HepG2 (cell line): Measurements from ENCODE around the gene SMIM1. TPM values are rescaled to one million over a fixed set of nuclear protein-coding genes. Genes with fewer than 3 reads are reported as not detected.

ENCODE experiments used
- ATM ChIP-seq: fragments of 450-650 bp; IDR thresholded peaks from 2 replicates; pipeline ENCODE4 v1.7.1; 2017; ENCODE audit warnings: mild to moderate bottlenecking, borderline replicate concordance
- CENPBD1 ChIP-seq: sonication (generic); formaldehyde crosslinking; IDR thresholded peaks from 2 replicates; pipeline ENCODE4 v1.8.0; 2022; ENCODE audit warnings: missing genetic modification reagents, low read depth, mild to moderate bottlenecking, borderline replicate concordance
- FOXP4 ChIP-seq: sonication (generic); formaldehyde crosslinking; IDR thresholded peaks from 2 replicates; pipeline ENCODE4 v1.4.0; 2020; ENCODE audit warnings: missing genetic modification reagents
- GPBP1L1 ChIP-seq: sonication (generic); formaldehyde crosslinking; IDR thresholded peaks from 2 replicates; pipeline ENCODE4 v1.5.0; 2020; ENCODE audit warnings: mild to moderate bottlenecking, missing genetic modification reagents
- HNRNPL ChIP-seq: fragments of 200-400 bp; formaldehyde crosslinking; IDR thresholded peaks from 2 replicates; pipeline ENCODE4 v1.6.1; 2017; ENCODE audit warnings: mild to moderate bottlenecking, low read depth, low read length
- ISX ChIP-seq: sonication (generic); formaldehyde crosslinking; conservative IDR thresholded peaks from 2 replicates; pipeline ENCODE4 v1.5.0; 2020; ENCODE audit warnings: missing genetic modification reagents
- MTF2 ChIP-seq: sonication (generic); formaldehyde crosslinking; IDR thresholded peaks from 2 replicates; pipeline ENCODE4 v1.5.0; 2020; ENCODE audit warnings: missing genetic modification reagents, borderline replicate concordance
- PHF5A ChIP-seq: IDR thresholded peaks from one replicate; pipeline ENCODE4 v1.6.1; 2018; ENCODE audit warnings: low read depth, missing genetic modification reagents; ENCODE audit not compliant: unreplicated experiment
- PLRG1 ChIP-seq: fragments of 450-650 bp; conservative IDR thresholded peaks from 2 replicates; pipeline ENCODE4 v1.6.1; 2016
- RBFOX2 ChIP-seq: fragments of 200-400 bp; formaldehyde crosslinking; IDR thresholded peaks from 2 replicates; pipeline ENCODE4 v1.6.1; 2017; ENCODE audit warnings: low read depth, mild to moderate bottlenecking, low read length
- RERE ChIP-seq: IDR thresholded peaks from 2 replicates; pipeline ENCODE4 v1.6.1; 2016; ENCODE audit warnings: low read depth, missing genetic modification reagents, missing compliant biosample characterization
- SNRNP70 ChIP-seq: fragments of 200-400 bp; formaldehyde crosslinking; IDR thresholded peaks from 2 replicates; pipeline ENCODE4 v1.6.1; 2017; ENCODE audit warnings: mild to moderate bottlenecking, low read depth, low read length, moderate library complexity
- SP2 ChIP-seq: sonication (generic); formaldehyde crosslinking; IDR thresholded peaks from 2 replicates; pipeline ENCODE4 v1.5.1; 2020; ENCODE audit warnings: mild to moderate bottlenecking, missing genetic modification reagents
- THAP11 ChIP-seq: IDR thresholded peaks from 2 replicates; pipeline ENCODE4 v1.6.1; 2016; ENCODE audit warnings: missing biosample characterization, missing genetic modification reagents
- TOE1 ChIP-seq: sonication (generic); formaldehyde crosslinking; IDR thresholded peaks from 2 replicates; pipeline ENCODE4 v1.4.0; 2020; ENCODE audit warnings: mild to moderate bottlenecking, missing genetic modification reagents
- YY1 ChIP-seq: IDR thresholded peaks from 2 replicates; pipeline ENCODE4 v1.6.1; 2011; ENCODE audit warnings: low read length, low read depth, moderate library complexity, mild to moderate bottlenecking; ENCODE audit not compliant: insufficient read depth, insufficient replicate concordance
- ZNF124 ChIP-seq: sonication (generic); formaldehyde crosslinking; IDR thresholded peaks from 2 replicates; pipeline ENCODE4 v1.4.0; 2020; ENCODE audit warnings: missing genetic modification reagents
- ZNF44 ChIP-seq: sonication (generic); formaldehyde crosslinking; IDR thresholded peaks from 2 replicates; pipeline ENCODE4 v1.5.1; 2020; ENCODE audit warnings: mild to moderate bottlenecking, missing genetic modification reagents
- ZNF441 ChIP-seq: sonication (generic); formaldehyde crosslinking; IDR thresholded peaks from 2 replicates; pipeline ENCODE4 v1.7.0; 2021; ENCODE audit warnings: missing genetic modification reagents, borderline replicate concordance
- ZNF496 ChIP-seq: sonication (generic); formaldehyde crosslinking; IDR thresholded peaks from 2 replicates; pipeline ENCODE4 v1.8.1; 2023; ENCODE audit warnings: mild to moderate bottlenecking, moderate library complexity, missing genetic modification reagents; ENCODE audit not compliant: insufficient replicate concordance
- ZNF546 ChIP-seq: sonication (generic); formaldehyde crosslinking; conservative IDR thresholded peaks from 2 replicates; pipeline ENCODE4 v1.8.1; 2023; ENCODE audit warnings: mild to moderate bottlenecking, missing genetic modification reagents
- ZNF614 ChIP-seq: IDR thresholded peaks from 2 replicates; pipeline ENCODE4 v1.6.1; 2018; ENCODE audit warnings: missing biosample characterization, missing genetic modification reagents, inconsistent platforms, borderline replicate concordance
- polyA plus RNA-seq, 8 experiments: library from polyadenylated mRNA; depleted of rRNA in 3 of 8; stranded (reverse) in 7 of 8; unstranded in 1 of 8; fragments of >200 nt; fragmentation: Illumina TruSeq in 4 of 8; extraction: Trizol in 4 of 8; gene quantifications; 2 replicates each; pipeline versions ENCODE4 v1.2.1 to v1.2.3, GENCODE V29; 2011 to 2016; ENCODE audit warnings: low read depth in 4 of 8, missing spikeins in 1 of 8, mixed read lengths in 1 of 8; ENCODE audit not compliant: insufficient read depth in 1 of 8
- total RNA-seq, 5 experiments: library from RNA; depleted of rRNA; stranded (reverse); fragments of >200 nt; fragmentation: Illumina TruSeq; extraction: Trizol; gene quantifications; 2 replicates each; pipeline ENCODE4 v1.2.3, GENCODE V29; 2016; ENCODE audit warnings: low read depth in 1 of 5

Gene SMIM1
- total and polyA plus RNA-seq, 2 of the 13 experiments (the other 11 are each of a cell fraction or from before 2014, with no cell fraction given) = 12.4 to 56.3 TPM

- TF ChIP-seq ZNF546 (CRISPR knock-in tag) (no peak), SNRNP70 (no peak), GPBP1L1 (CRISPR knock-in tag) (no peak), RERE (no peak), ZNF614 (CRISPR knock-in tag) (no peak), MTF2 (CRISPR knock-in tag) (no peak), PLRG1 (no peak), ZNF44 (no peak), ZNF496 (no peak), ISX (CRISPR knock-in tag) (no peak), SP2 (CRISPR knock-in tag) (no peak), YY1 (no peak), ATM (no peak), CENPBD1 (CRISPR knock-in tag) (no peak), THAP11 (no peak), TOE1 (CRISPR knock-in tag) (no peak), PHF5A (CRISPR knock-in tag) (no peak), RBFOX2 (peak; percentile 22; the same call in 1 of the 2 replicates), ZNF441 (0 out of 2 replicates have a peak, but pooled peaks have one; percentile 18), FOXP4 (CRISPR knock-in tag) (no peak), HNRNPL (peak; percentile 4; the same call in 1 of the 2 replicates), ZNF124 (CRISPR knock-in tag) (peak; percentile 9; the same call in 1 of the 2 replicates)
Observed at GRCh38 chr1:3733883-3734589, 38.5 kb upstream of the SMIM1 start (continued).
